HEK293 (cell line): ENCODE measurements around the gene UFM1.

ENCODE experiments used
- CTCF ChIP-seq: fragments of 450-650 bp; formaldehyde crosslinking; IDR thresholded peaks from 2 replicates; pipeline ENCODE4 v1.5.1; 2016; ENCODE audit warnings: missing biosample characterization, missing genetic modification characterization
- OSR2 ChIP-seq: fragments of 450-650 bp; formaldehyde crosslinking; IDR thresholded peaks from 2 replicates; pipeline ENCODE4 v1.5.1; 2016; ENCODE audit warnings: missing biosample characterization, missing genetic modification characterization
- SP2 ChIP-seq: fragments of 450-650 bp; formaldehyde crosslinking; IDR thresholded peaks from 2 replicates; pipeline ENCODE4 v1.5.1; 2016; ENCODE audit warnings: missing biosample characterization, missing genetic modification characterization
- TRIM28 ChIP-seq: IDR thresholded peaks from 2 replicates; pipeline ENCODE4 v1.6.1; 2011; ENCODE audit warnings: low read length, control low read depth, borderline replicate concordance
- ZBTB1 ChIP-seq: fragments of 450-650 bp; formaldehyde crosslinking; IDR thresholded peaks from 2 replicates; pipeline ENCODE4 v1.5.1; 2016; ENCODE audit warnings: missing biosample characterization, missing genetic modification characterization
- ZIC2 ChIP-seq: fragments of 450-650 bp; formaldehyde crosslinking; IDR thresholded peaks from 2 replicates; pipeline ENCODE4 v1.5.1; 2016; ENCODE audit warnings: missing biosample characterization, missing genetic modification characterization
- ZNF335 ChIP-seq: fragments of 450-650 bp; formaldehyde crosslinking; conservative IDR thresholded peaks from 2 replicates; pipeline ENCODE4 v1.5.1; 2016; ENCODE audit warnings: missing biosample characterization, missing genetic modification characterization
- ZNF404 ChIP-seq: fragments of 450-650 bp; formaldehyde crosslinking; IDR thresholded peaks from 2 replicates; pipeline ENCODE4 v1.5.1; 2017; ENCODE audit warnings: missing biosample characterization, missing genetic modification characterization
- ZNF416 ChIP-seq: fragments of 450-650 bp; formaldehyde crosslinking; IDR thresholded peaks from 2 replicates; pipeline ENCODE4 v1.5.1; 2016; ENCODE audit warnings: missing biosample characterization, missing genetic modification characterization
- ZNF529 ChIP-seq: fragments of 450-650 bp; formaldehyde crosslinking; IDR thresholded peaks from 2 replicates; pipeline ENCODE4 v1.5.1; 2017; ENCODE audit warnings: missing genetic modification characterization, missing biosample characterization; ENCODE audit not compliant: insufficient replicate concordance
- ZNF624 ChIP-seq: fragments of 450-650 bp; formaldehyde crosslinking; IDR thresholded peaks from 2 replicates; pipeline ENCODE4 v1.5.1; 2017; ENCODE audit warnings: missing biosample characterization, missing genetic modification characterization
- ZNF791 ChIP-seq: fragments of 450-650 bp; formaldehyde crosslinking; IDR thresholded peaks from 2 replicates; pipeline ENCODE4 v1.5.1; 2016; ENCODE audit warnings: missing biosample characterization, missing genetic modification characterization
- ZNF830 ChIP-seq: fragments of 450-650 bp; IDR thresholded peaks from 2 replicates; pipeline ENCODE4 v1.5.0; 2018; ENCODE audit warnings: missing biosample characterization, missing genetic modification characterization, low read depth, mild to moderate bottlenecking, moderate library complexity

- no peak for TF ChIP-seq SP2 (tag by site-specific recombination)
- TF ChIP-seq ZNF830, result no peak
- no peak for TF ChIP-seq CTCF (tag by site-specific recombination)
- no peak for TF ChIP-seq ZIC2
- TF ChIP-seq ZNF791 (tag by site-specific recombination), result no peak
- TF ChIP-seq ZBTB1 (tag by site-specific recombination), result no peak
- TF ChIP-seq ZNF404, result no peak
- no peak for TF ChIP-seq ZNF416
- TF ChIP-seq OSR2 (tag by site-specific recombination), result no peak
- TF ChIP-seq ZNF624 (tag by site-specific recombination), result no peak
- TF ChIP-seq ZNF529 (tag by site-specific recombination), result no peak
- no peak for TF ChIP-seq TRIM28
- no peak for TF ChIP-seq ZNF335 (tag by site-specific recombination)
These were observed 40.9 kb upstream of the UFM1 start for GRCh38 chr13:38308736-38309135.
